ENCODE data around the gene CYP4A11. TPM values are rescaled to one million over a fixed set of nuclear protein-coding genes. Genes with fewer than 3 reads are reported as not detected.
"Not testable (repeated sequence)": the region's sequence is repeated elsewhere in the genome, so short reads cannot be mapped to it uniquely, and the experiment has no call there.

Gene CYP4A11
- total and polyA plus RNA-seq, 2 donors (not counting 3 experiments of a cell fraction or from before 2014, with no cell fraction given), result not detected

DNA sequence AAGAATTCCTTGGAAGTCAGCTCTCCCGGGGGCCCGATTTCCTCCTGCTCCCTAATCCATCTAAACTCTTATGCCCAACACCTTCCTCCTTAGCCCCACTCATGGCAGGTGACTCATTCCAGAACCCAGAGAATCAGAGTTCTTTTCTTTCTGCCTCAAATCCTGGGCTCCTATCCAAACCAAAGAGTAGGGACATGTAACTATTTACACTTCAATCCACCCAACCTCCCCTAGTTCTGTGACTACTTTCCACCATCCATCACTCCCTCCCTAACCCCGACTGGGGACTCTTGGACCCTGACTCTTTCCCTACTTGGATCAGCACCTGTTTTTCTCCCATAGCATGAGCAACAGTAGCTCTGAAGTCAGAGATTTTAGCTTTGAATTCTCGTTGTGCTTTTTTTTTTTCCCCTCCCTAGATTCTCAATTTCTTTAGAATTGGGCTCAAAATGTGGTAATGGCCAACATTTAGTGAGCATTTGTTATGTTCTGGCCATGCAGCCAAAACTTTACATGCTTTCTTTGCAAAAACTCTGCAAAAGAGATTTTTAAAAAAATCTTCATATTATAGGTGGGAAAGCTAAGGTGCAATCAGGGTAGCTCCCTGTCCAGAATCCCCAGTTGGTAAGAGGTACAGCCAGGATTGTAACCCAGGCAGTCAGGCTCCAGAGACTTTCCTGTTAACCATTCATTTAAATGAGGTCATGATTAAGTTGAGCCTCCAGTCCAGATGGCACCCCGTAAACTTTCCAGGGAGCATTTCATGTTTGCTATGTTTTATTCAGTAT, 7.5 kb upstream of the CYP4A11 start:
- no peaks in the 10 kb centered on the region for H3K27me3 ChIP-seq (ENCODE audit: control insufficient read depth in 2 of 2, insufficient read depth in 2 of 2, low read length in 2 of 2)
- no peaks in the 10 kb centered on the region for H3K79me2 ChIP-seq (ENCODE audit: control insufficient read depth, insufficient read depth, low read length)
- TF ChIP-seq, protein P1, sequence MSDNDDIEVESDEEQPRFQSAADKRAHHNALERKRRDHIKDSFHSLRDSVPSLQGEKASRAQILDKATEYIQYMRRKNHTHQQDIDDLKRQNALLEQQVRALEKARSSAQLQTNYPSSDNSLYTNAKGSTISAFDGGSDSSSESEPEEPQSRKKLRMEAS (IDR thresholded peaks at IDR 0.05; ENCODE audit: insufficient read depth, insufficient read length), result no peak
- TF ChIP-seq FOS (IDR thresholded peaks at IDR 0.05; ENCODE audit: borderline replicate concordance, insufficient read depth, low read length) (no peak), GATA2 (IDR thresholded peaks at IDR 0.05; ENCODE audit: insufficient read depth, insufficient read length, low read depth, low read length) (no peak), EZH2 (IDR thresholded peaks at IDR 0.05; ENCODE audit: borderline replicate concordance, low read depth, low read length, severe bottlenecking) (no peak), MYC (IDR thresholded peaks at IDR 0.05; ENCODE audit: low read depth, low read length) (no peak), POLR2A (IDR thresholded peaks at IDR 0.05; ENCODE audit: low read depth, low read length) (no peak), JUN (IDR thresholded peaks at IDR 0.05; ENCODE audit: borderline replicate concordance, insufficient read depth, insufficient read length, low read depth) (no peak), POLR2AphosphoS5 (IDR thresholded peaks at IDR 0.05; ENCODE audit: insufficient read depth, low read depth, low read length) (no peak)
- TF ChIP-seq, protein P2, sequence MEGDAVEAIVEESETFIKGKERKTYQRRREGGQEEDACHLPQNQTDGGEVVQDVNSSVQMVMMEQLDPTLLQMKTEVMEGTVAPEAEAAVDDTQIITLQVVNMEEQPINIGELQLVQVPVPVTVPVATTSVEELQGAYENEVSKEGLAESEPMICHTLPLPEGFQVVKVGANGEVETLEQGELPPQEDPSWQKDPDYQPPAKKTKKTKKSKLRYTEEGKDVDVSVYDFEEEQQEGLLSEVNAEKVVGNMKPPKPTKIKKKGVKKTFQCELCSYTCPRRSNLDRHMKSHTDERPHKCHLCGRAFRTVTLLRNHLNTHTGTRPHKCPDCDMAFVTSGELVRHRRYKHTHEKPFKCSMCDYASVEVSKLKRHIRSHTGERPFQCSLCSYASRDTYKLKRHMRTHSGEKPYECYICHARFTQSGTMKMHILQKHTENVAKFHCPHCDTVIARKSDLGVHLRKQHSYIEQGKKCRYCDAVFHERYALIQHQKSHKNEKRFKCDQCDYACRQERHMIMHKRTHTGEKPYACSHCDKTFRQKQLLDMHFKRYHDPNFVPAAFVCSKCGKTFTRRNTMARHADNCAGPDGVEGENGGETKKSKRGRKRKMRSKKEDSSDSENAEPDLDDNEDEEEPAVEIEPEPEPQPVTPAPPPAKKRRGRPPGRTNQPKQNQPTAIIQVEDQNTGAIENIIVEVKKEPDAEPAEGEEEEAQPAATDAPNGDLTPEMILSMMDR (IDR thresholded peaks at IDR 0.05; ENCODE audit: extremely low read depth in 1 of 2, insufficient read depth in 1 of 2, low read depth in 1 of 2, low read length in 2 of 2), result no peak
- H3K4me3 ChIP-seq (replicated peaks in 1 of 3; ENCODE audit: insufficient read depth in 1 of 3, low read depth in 1 of 3, low read length in 3 of 3), result no peak overlapping the region
- no peaks in the 10 kb centered on the region for H4K20me1 ChIP-seq (replicated peaks; ENCODE audit: control insufficient read depth, extremely low read depth, insufficient read depth, low read length)
- H3K9ac ChIP-seq (replicated peaks; ENCODE audit: extremely low read depth, insufficient read depth, low read length), result no peak overlapping the region
- no peaks in the 10 kb centered on the region for H3K36me3 ChIP-seq (ENCODE audit: control insufficient read depth in 2 of 2, extremely low read depth in 1 of 2, insufficient read depth in 2 of 2, low read length in 2 of 2)
- no peaks in the 10 kb centered on the region for H3K9me3 ChIP-seq (replicated peaks; ENCODE audit: control insufficient read depth, insufficient read depth, low read length)
- dilution Hi-C loops (cut with MboI; ENCODE audit: extremely low pct_ligation_motif_present, low sequenced_read_pairs), result no loop called here
- POLR2A ChIA-PET, result no interaction called here
- no peaks in the 10 kb centered on the region for H3K4me1 ChIP-seq (ENCODE audit: control insufficient read depth, extremely low read depth, insufficient read depth, low read length)
- no peak overlapping the region for H3K27ac ChIP-seq (ENCODE audit: insufficient read depth, low read depth, low read length)
- no peak for DNase-seq (ENCODE audit: low read depth, low spot score)
- CTCF ChIA-PET, result no interaction called here
- intact Hi-C loops (cut with micrococcal nuclease), result no loop called here
- H3K4me2 ChIP-seq (ENCODE audit: insufficient read depth, low read length), result no peak overlapping the region
- no peak overlapping the region for H2AFZ ChIP-seq (ENCODE audit: low read depth, low read length)
- FAIRE-seq, result no peak
- no peaks in the 10 kb centered on the region for H3K9me1 ChIP-seq (replicated peaks; ENCODE audit: control insufficient read depth, extremely low read depth, insufficient read depth, low read length)
- BruUV-seq (replicated peaks), result no TSS peak

DNA sequence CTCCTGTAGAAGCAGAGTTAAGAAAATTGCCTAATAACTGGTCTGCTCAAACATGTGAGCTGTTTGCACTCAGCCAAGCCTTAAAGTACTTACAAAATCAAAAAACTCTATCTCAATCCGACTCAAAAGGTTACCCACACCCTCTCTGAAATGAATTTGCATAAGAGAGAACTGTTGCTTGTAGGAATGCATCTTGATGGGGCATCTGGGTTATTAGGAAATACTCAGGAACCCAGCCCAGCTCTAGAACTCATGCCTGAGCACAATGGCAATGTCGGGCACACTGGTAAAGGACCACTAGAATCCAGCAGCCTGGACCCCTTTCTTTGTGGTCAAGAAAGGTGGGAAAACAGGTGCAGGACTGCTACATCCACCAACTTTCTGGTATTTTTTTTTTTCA, 6.4 kb upstream of the CYP4A11 start:
- H3K4me1 ChIP-seq (ENCODE audit: control insufficient read depth, extremely low read depth, insufficient read depth, low read length); BruUV-seq (replicated peaks); H3K9ac ChIP-seq (replicated peaks; ENCODE audit: extremely low read depth, insufficient read depth, low read length); FAIRE-seq; H3K9me1 ChIP-seq (replicated peaks; ENCODE audit: control insufficient read depth, extremely low read depth, insufficient read depth, low read length); H3K27ac ChIP-seq (ENCODE audit: insufficient read depth, low read depth, low read length); H3K36me3 ChIP-seq (ENCODE audit: control insufficient read depth in 2 of 2, extremely low read depth in 1 of 2, insufficient read depth in 2 of 2, low read length in 2 of 2); POLR2A ChIA-PET; H3K4me3 ChIP-seq (replicated peaks in 1 of 3; ENCODE audit: insufficient read depth in 1 of 3, low read depth in 1 of 3, low read length in 3 of 3); CTCF ChIA-PET; DNase-seq (ENCODE audit: low read depth, low spot score); H3K79me2 ChIP-seq (ENCODE audit: control insufficient read depth, insufficient read depth, low read length); H3K9me3 ChIP-seq (replicated peaks; ENCODE audit: control insufficient read depth, insufficient read depth, low read length); intact Hi-C loops (cut with micrococcal nuclease); H3K4me2 ChIP-seq (ENCODE audit: insufficient read depth, low read length); H3K27me3 ChIP-seq (ENCODE audit: control insufficient read depth in 2 of 2, insufficient read depth in 2 of 2, low read length in 2 of 2); H2AFZ ChIP-seq (ENCODE audit: low read depth, low read length); H4K20me1 ChIP-seq (replicated peaks; ENCODE audit: control insufficient read depth, extremely low read depth, insufficient read depth, low read length); dilution Hi-C loops (cut with MboI; ENCODE audit: extremely low pct_ligation_motif_present, low sequenced_read_pairs): not testable (repeated sequence)

All from endothelial cell of umbilical vein (primary cell).